Measurements from ENCODE around the gene DNAJB12. TPM values are rescaled to one million over a fixed set of nuclear protein-coding genes. Genes with fewer than 3 reads are reported as not detected.

The DNAJB12 gene
- total RNA-seq, 1 donor from 2014 or later, result 39.0 TPM

DNA sequence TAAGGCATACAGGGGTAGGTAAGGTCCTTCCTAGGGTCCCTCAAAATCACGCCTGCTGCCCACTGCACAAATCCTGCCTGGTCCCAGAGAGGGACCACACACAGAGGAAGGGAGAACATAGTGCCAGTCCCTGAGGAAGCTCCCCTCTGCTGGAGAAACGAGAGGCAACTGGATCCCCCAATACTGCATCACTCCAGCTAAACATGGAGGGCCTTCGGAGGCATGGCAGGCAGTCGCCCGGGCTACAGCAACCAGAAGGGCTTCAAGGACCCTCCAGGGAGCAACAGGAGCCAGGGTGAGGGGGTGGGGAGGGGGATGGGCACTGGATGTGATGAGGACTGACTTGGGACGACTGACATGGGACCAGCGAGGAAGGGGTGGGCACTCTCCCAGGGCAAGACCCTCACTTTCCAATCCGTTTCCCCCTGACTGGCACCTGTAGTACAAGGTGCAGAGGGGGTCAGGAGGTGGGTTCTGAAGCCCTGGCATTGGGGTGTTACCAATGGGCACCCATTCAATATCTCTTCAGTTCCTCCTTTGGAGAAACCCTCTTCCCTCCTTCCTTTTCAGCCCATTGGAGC lies 59.3 kb downstream of the DNAJB12 start:
- ATAC-seq (ENCODE audit: low read depth) (no peak), DNase-seq (no peak)
- H3K27ac Mint-ChIP-seq, result peak overlapping the region; percentile 100
- intact Hi-C loops (cut with micrococcal nuclease), result no loop called here
- H3K27me3 Mint-ChIP-seq, result no peaks in the 10 kb centered on the region
- H3K9me3 Mint-ChIP-seq, result no peaks in the 10 kb centered on the region
- peak overlapping the region; percentile 64 for H3K4me3 Mint-ChIP-seq
- CTCF ChIA-PET, result interaction anchor here (2.6 kb wide), 1 partner anchor 41 kb away, joined by 17 read pairs; no protein-coding TSS in a partner anchor
- TF ChIP-seq, protein P1, sequence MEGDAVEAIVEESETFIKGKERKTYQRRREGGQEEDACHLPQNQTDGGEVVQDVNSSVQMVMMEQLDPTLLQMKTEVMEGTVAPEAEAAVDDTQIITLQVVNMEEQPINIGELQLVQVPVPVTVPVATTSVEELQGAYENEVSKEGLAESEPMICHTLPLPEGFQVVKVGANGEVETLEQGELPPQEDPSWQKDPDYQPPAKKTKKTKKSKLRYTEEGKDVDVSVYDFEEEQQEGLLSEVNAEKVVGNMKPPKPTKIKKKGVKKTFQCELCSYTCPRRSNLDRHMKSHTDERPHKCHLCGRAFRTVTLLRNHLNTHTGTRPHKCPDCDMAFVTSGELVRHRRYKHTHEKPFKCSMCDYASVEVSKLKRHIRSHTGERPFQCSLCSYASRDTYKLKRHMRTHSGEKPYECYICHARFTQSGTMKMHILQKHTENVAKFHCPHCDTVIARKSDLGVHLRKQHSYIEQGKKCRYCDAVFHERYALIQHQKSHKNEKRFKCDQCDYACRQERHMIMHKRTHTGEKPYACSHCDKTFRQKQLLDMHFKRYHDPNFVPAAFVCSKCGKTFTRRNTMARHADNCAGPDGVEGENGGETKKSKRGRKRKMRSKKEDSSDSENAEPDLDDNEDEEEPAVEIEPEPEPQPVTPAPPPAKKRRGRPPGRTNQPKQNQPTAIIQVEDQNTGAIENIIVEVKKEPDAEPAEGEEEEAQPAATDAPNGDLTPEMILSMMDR (IDR thresholded peaks at IDR 0.05), result no peak
- no peaks in the 10 kb centered on the region for H3K36me3 Mint-ChIP-seq (ENCODE audit: low read depth)
- H3K4me1 Mint-ChIP-seq, result peaks cover 73% of the 10 kb centered on the region
- POLR2A ChIA-PET, result interaction anchor here (0.6 to 17.8 kb wide), 8 partner anchors 8 to 169 kb away, joined by 5 to 1996 read pairs (median 114); partner anchors contain the start of genes ANAPC16, ASCC1 and DDIT4

DNA sequence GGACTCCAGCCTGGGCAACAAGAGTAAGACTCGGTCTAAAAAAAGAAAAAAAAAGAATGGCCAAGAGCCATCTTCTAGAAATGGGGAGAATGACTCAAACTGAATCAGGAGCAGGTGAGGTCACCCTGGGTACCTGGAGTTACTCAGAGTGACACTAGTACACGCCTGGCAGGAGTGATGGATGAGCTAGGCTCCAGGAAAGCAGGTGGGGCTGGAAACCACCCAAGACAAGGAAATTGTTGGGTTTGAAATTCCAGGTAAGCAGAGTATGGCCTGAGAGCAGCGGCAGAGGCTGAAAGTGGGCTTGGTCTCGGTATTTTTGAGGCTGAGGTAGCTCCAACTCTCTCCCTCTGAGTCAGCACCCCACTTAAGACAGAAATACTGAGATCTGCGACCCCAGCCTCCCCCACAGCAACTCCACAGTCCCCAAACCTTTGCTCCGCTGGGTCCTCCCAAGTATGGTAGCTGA lies 62.5 kb downstream of the DNAJB12 start:
- no peak overlapping the region for H3K4me3 Mint-ChIP-seq

DNA sequence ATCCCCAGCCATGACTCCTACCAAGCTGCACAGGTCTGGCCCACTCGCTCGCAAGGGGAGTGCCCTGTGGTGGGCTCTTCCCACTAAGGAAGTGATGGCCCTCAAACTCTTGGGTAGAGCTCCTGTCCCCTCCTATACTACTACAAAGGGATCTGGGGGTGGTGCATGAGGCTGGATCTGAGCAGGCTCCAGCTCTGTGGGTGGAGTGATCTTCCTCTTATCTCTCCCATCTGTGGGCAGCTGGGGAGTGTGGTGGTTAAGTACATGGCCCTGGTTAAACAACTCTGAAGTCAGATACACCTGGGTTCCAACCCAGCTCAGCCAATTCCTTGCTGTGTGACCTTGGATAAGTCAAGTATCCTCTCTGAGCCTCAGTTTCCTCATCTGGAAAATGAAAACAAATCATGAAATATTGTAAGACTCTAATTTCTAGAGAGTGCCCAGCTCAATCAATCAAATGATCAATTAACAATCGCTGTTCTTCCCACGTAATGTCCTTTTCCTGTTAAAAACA lies 63.6 kb downstream of the DNAJB12 start:
- CTCF ChIA-PET, result interaction anchor here (4.5 kb wide), 1 partner anchor 16 kb away, joined by 21 read pairs; no protein-coding TSS in a partner anchor
- intact Hi-C loops (cut with micrococcal nuclease), result no loop called here
- no peaks in the 10 kb centered on the region for H3K27me3 Mint-ChIP-seq

More for the DNA sequence above, 62.5 kb downstream of the DNAJB12 start:
- DNase-seq (no peak), ATAC-seq (ENCODE audit: low read depth) (no peak)
- ChIA-PET POLR2A (interaction anchor here (0.5 to 17.8 kb wide), 9 partner anchors 9 to 75 kb away, joined by 5 to 1996 read pairs (median 14); partner anchors contain the start of genes ANAPC16, ASCC1 and DDIT4), CTCF (interaction anchor here (0.8 to 4.5 kb wide), 2 partner anchors 17 to 243 kb away, joined by 3 to 21 read pairs; no protein-coding TSS in a partner anchor)
- no peaks in the 10 kb centered on the region for H3K36me3 Mint-ChIP-seq (ENCODE audit: low read depth)
- H3K27ac Mint-ChIP-seq, result peak overlapping the region; percentile 79
- no peaks in the 10 kb centered on the region for H3K9me3 Mint-ChIP-seq
- no peaks in the 10 kb centered on the region for H3K27me3 Mint-ChIP-seq
- TF ChIP-seq, protein P1 (IDR thresholded peaks at IDR 0.05), result no peak
- H3K4me1 Mint-ChIP-seq, result peaks cover 53% of the 10 kb centered on the region
- intact Hi-C loops (cut with micrococcal nuclease), result loop anchor here (1.0 kb wide), 1 partner anchor 8 kb away; no protein-coding TSS in a partner anchor

DNA sequence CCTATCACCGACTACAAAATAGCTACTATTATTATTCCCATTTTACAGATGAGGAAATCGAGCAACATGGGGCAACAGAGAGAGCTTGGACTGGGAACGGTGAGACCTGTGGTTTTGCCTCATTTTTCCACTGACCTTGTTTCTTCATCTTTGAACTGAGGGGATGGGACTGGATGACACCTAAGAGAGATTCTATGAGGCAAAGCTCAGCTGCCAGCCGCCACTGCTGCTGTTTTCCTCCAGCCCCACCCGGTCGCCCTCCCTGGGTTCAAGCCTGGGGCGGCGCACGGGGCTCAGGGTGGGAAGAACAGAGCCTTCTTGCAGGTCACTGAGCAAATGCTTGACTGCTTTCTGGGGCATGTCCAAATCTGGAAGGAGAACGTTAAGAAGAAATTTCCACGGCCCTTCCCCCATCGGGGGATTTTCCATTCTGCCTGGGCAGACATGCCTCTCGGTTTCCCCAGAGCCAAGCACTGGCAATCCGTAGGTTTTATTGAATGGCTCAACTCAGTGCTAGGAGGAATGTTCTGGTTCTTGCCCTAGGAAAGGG lies 68.7 kb downstream of the DNAJB12 start:
- no peaks in the 10 kb centered on the region for H3K9me3 Mint-ChIP-seq

More for the DNA sequence above, 63.6 kb downstream of the DNAJB12 start:
- Mint-ChIP-seq H3K4me3 (no peak overlapping the region), H3K4me1 (peaks cover 52% of the 10 kb centered on the region), H3K9me3 (no peaks in the 10 kb centered on the region), H3K27ac (no peak overlapping the region), H3K36me3 (ENCODE audit: low read depth) (no peaks in the 10 kb centered on the region)
- ATAC-seq (ENCODE audit: low read depth) (no peak), DNase-seq (no peak)
- TF ChIP-seq, protein P1 (IDR thresholded peaks at IDR 0.05), result no peak
- POLR2A ChIA-PET, result interaction anchor here (0.9 to 17.8 kb wide), 8 partner anchors 10 to 74 kb away, joined by 3 to 1996 read pairs (median 8); partner anchors contain the start of genes ANAPC16, ASCC1 and DDIT4

More for the DNA sequence above, 68.7 kb downstream of the DNAJB12 start:
- DNase-seq (no peak), ATAC-seq (ENCODE audit: low read depth) (peak; percentile 11)
- ChIA-PET POLR2A (interaction anchor here (0.5 to 5.1 kb wide), 11 partner anchors 11 to 70 kb away, joined by 3 to 56 read pairs (median 3); partner anchors contain the start of genes ASCC1 and DDIT4), CTCF (interaction anchor here (0.8 to 2.0 kb wide), 3 partner anchors 11 to 51 kb away, joined by 3 to 6 read pairs (median 6); no protein-coding TSS in a partner anchor)
- H3K27ac Mint-ChIP-seq, result peak overlapping the region; percentile 73
- TF ChIP-seq, protein P1 (IDR thresholded peaks at IDR 0.05), result no peak
- no peaks in the 10 kb centered on the region for H3K27me3 Mint-ChIP-seq
- H3K4me3 Mint-ChIP-seq, result peak overlapping the region; percentile 33
- peaks cover 40% of the 10 kb centered on the region for H3K4me1 Mint-ChIP-seq
- intact Hi-C loops (cut with micrococcal nuclease), result loop anchor here (1.0 kb wide), 2 partner anchors 9 to 10 kb away; no protein-coding TSS in a partner anchor
- H3K36me3 Mint-ChIP-seq (ENCODE audit: low read depth), result no peaks in the 10 kb centered on the region

Measured in activated B cell treated with CpG ODN at 0.5 μM for 24 hours (primary cell).